ENCODE data around the gene OR5B17. TPM values are rescaled to one million over a fixed set of nuclear protein-coding genes. Genes with fewer than 3 reads are reported as not detected.

The OR5B17 gene
- not detected in 2 replicates for total RNA-seq

DNA sequence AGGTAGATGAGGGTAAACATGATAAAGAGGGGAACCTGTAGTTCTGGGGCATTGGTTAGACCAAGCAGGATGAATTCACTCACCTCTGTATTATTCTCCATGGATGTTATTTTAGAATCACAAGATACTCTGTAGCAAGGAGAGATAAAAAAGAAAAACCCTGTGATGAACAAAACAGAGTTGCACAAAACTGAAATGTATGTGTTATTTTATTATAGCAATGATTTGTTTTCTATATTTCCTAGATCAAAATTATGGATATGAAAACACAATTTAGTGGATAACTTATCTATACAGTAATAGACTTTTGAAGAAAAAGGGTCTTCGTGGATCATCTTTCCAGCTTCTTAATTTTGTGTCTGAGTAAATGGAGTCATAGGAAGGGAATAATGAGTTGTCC lies at the start of gene OR5B17:
TSS of gene OR5B17 (minus strand) at position 101 of the 400 bp plus-strand sequence. CDS start at position 101, 0 bp downstream.

DNA sequence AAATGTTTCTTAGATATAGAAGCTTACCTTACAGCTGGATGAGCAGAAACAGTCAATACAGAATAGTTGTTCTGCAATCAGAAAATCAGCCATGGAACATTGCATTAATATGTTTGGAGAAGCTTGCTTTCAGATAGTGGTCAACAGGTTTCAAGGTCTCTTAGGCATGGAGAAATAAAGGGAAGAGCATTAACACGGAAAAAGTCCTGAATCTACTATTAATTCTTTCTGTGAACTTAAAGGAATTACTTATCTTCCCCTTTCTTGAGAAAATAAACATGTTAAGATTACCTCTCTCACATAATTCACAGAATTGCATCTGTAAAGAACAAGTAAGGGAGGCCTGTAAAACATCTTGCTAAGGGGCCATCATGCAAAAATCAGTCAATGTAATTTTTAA lies 47.9 kb upstream of the OR5B17 start, which contains the start of gene OR5B3:
TSS of gene OR5B3 (minus strand) at position 101 of the 400 bp plus-strand sequence. CDS start 3,465 bp downstream, outside the sequence.

Other genes with a start within 250 kb of the OR5B17 start
- not detected in 2 replicates for gene OR9I1, start 233.5 kb downstream of the OR5B17 start, total RNA-seq
- gene OR9Q2, start 170.0 kb downstream of the OR5B17 start, total RNA-seq: not detected in 2 replicates
- not detected in 2 replicates for gene OR1S2, start 154.9 kb downstream of the OR5B17 start, total RNA-seq
- not detected in 2 replicates for gene OR1S1, start 146.3 kb downstream of the OR5B17 start, total RNA-seq
- not detected in 2 replicates for gene OR10Q1, start 130.2 kb downstream of the OR5B17 start, total RNA-seq
- gene OR10W1, start 90.8 kb downstream of the OR5B17 start, total RNA-seq: not detected in 2 replicates
- not detected in 2 replicates for gene OR5B3, start 47.8 kb upstream of the OR5B17 start, total RNA-seq
- not detected in 2 replicates for gene OR5B2, start 69.1 kb upstream of the OR5B17 start, total RNA-seq
- gene OR5B12, start 83.2 kb upstream of the OR5B17 start, total RNA-seq: not detected in 2 replicates
- not detected in 2 replicates for gene OR5B21, start 149.0 kb upstream of the OR5B17 start, total RNA-seq
- 6.9 and 9.7 TPM in 2 replicates for gene LPXN, start 216.8 kb upstream of the OR5B17 start, total RNA-seq
- gene ZFP91, start 220.0 kb upstream of the OR5B17 start, total RNA-seq: 39.6 and 40.9 TPM in 2 replicates

Measured in endothelial cell of coronary artery (primary cell).